ENCODE measurements around the gene PHLDB1. TPM values are rescaled to one million over a fixed set of nuclear protein-coding genes. Genes with fewer than 3 reads are reported as not detected.

PHLDB1 gene
- total and polyA plus RNA-seq, 2 donors (not counting 3 experiments of a cell fraction or from before 2014, with no cell fraction given), result 99.7 to 183 TPM

GRCh38 chr11:118615282-118615975, 8.0 kb downstream of the PHLDB1 start:
- POLR2A ChIA-PET, result no interaction called here
- DNase-seq (ENCODE audit: low read depth, low spot score) (no peak), FAIRE-seq (no peak)
- Histone ChIP-seq H3K4me3 (replicated peaks in 1 of 3; ENCODE audit: insufficient read depth in 1 of 3, low read depth in 1 of 3, low read length in 3 of 3) (no peak overlapping the region), H3K27me3 (ENCODE audit: control insufficient read depth in 2 of 2, insufficient read depth in 2 of 2, low read length in 2 of 2) (no peaks in the 10 kb centered on the region), H3K9me1 (replicated peaks; ENCODE audit: control insufficient read depth, extremely low read depth, insufficient read depth, low read length) (no peaks in the 10 kb centered on the region), H4K20me1 (replicated peaks; ENCODE audit: control insufficient read depth, extremely low read depth, insufficient read depth, low read length) (no peaks in the 10 kb centered on the region), H3K9ac (replicated peaks; ENCODE audit: extremely low read depth, insufficient read depth, low read length) (no peak overlapping the region), H3K36me3 (ENCODE audit: control insufficient read depth in 2 of 2, extremely low read depth in 1 of 2, insufficient read depth in 2 of 2, low read length in 2 of 2) (peaks cover 10 to 21% of the 10 kb centered on the region in 2 experiments), H3K4me1 (ENCODE audit: control insufficient read depth, extremely low read depth, insufficient read depth, low read length) (peaks cover 72% of the 10 kb centered on the region), H3K4me2 (ENCODE audit: insufficient read depth, low read length) (no peak overlapping the region), H3K79me2 (ENCODE audit: control insufficient read depth, insufficient read depth, low read length) (peaks cover 30% of the 10 kb centered on the region), H3K9me3 (replicated peaks; ENCODE audit: control insufficient read depth, insufficient read depth, low read length) (no peaks in the 10 kb centered on the region), H2AFZ (ENCODE audit: low read depth, low read length) (no peak overlapping the region), H3K27ac (ENCODE audit: insufficient read depth, low read depth, low read length) (no peak overlapping the region)
- no TSS peak for BruUV-seq (replicated peaks)
- intact Hi-C loops (cut with micrococcal nuclease), result no loop called here
- dilution Hi-C loops (cut with MboI; ENCODE audit: extremely low pct_ligation_motif_present, low sequenced_read_pairs), result no loop called here
- TF ChIP-seq FOS (IDR thresholded peaks at IDR 0.05; ENCODE audit: borderline replicate concordance, insufficient read depth, low read length) (no peak), JUN (IDR thresholded peaks at IDR 0.05; ENCODE audit: borderline replicate concordance, insufficient read depth, insufficient read length, low read depth) (no peak), GATA2 (IDR thresholded peaks at IDR 0.05; ENCODE audit: insufficient read depth, insufficient read length, low read depth, low read length) (no peak), MYC (IDR thresholded peaks at IDR 0.05; ENCODE audit: low read depth, low read length) (no peak), POLR2AphosphoS5 (IDR thresholded peaks at IDR 0.05; ENCODE audit: insufficient read depth, low read depth, low read length) (no peak), MAX (IDR thresholded peaks at IDR 0.05; ENCODE audit: insufficient read depth, insufficient read length) (no peak)
- CTCF ChIA-PET, result no interaction called here

- peak overlapping the region; percentile 11 for H3K27ac ChIP-seq (ENCODE audit: insufficient read depth, low read depth, low read length)
- H3K9me1 ChIP-seq (replicated peaks; ENCODE audit: control insufficient read depth, extremely low read depth, insufficient read depth, low read length), result no peaks in the 10 kb centered on the region
- FAIRE-seq, result no peak
- ChIA-PET CTCF (no interaction called here), POLR2A (no interaction called here)
- peaks cover 75% of the 10 kb centered on the region for H3K4me1 ChIP-seq (ENCODE audit: control insufficient read depth, extremely low read depth, insufficient read depth, low read length)
- H3K27me3 ChIP-seq (ENCODE audit: control insufficient read depth in 2 of 2, insufficient read depth in 2 of 2, low read length in 2 of 2), result no peaks in the 10 kb centered on the region
- H2AFZ ChIP-seq (ENCODE audit: low read depth, low read length), result no peak overlapping the region
- dilution Hi-C loops (cut with MboI; ENCODE audit: extremely low pct_ligation_motif_present, low sequenced_read_pairs) (no loop called here), intact Hi-C loops (cut with micrococcal nuclease) (no loop called here)
- H3K36me3 ChIP-seq (ENCODE audit: control insufficient read depth in 2 of 2, extremely low read depth in 1 of 2, insufficient read depth in 2 of 2, low read length in 2 of 2), result peaks cover 10 to 21% of the 10 kb centered on the region in 2 experiments
- no peak overlapping the region for H3K9ac ChIP-seq (replicated peaks; ENCODE audit: extremely low read depth, insufficient read depth, low read length)
- H3K4me3 ChIP-seq (replicated peaks in 1 of 3; ENCODE audit: insufficient read depth in 1 of 3, low read depth in 1 of 3, low read length in 3 of 3), result no peak overlapping the region
- H4K20me1 ChIP-seq (replicated peaks; ENCODE audit: control insufficient read depth, extremely low read depth, insufficient read depth, low read length), result no peaks in the 10 kb centered on the region
- no peak overlapping the region for H3K4me2 ChIP-seq (ENCODE audit: insufficient read depth, low read length)
- DNase-seq (ENCODE audit: low read depth, low spot score), result no peak
- BruUV-seq (replicated peaks), result no TSS peak
- H3K9me3 ChIP-seq (replicated peaks; ENCODE audit: control insufficient read depth, insufficient read depth, low read length), result no peaks in the 10 kb centered on the region
- TF ChIP-seq EZH2 (IDR thresholded peaks at IDR 0.05; ENCODE audit: borderline replicate concordance, low read depth, low read length, severe bottlenecking), result no peak
- no peak for TF ChIP-seq MAX (IDR thresholded peaks at IDR 0.05; ENCODE audit: insufficient read depth, insufficient read length)
- no peak for TF ChIP-seq JUN (IDR thresholded peaks at IDR 0.05; ENCODE audit: borderline replicate concordance, insufficient read depth, insufficient read length, low read depth)
- TF ChIP-seq GATA2 (IDR thresholded peaks at IDR 0.05; ENCODE audit: insufficient read depth, insufficient read length, low read depth, low read length), result no peak
- no peak for TF ChIP-seq POLR2A (IDR thresholded peaks at IDR 0.05; ENCODE audit: low read depth, low read length)
- TF ChIP-seq MYC (IDR thresholded peaks at IDR 0.05; ENCODE audit: low read depth, low read length), result no peak
- no peak for TF ChIP-seq CTCF (IDR thresholded peaks at IDR 0.05; ENCODE audit: extremely low read depth in 1 of 2, insufficient read depth in 1 of 2, low read depth in 1 of 2, low read length in 2 of 2)
- TF ChIP-seq POLR2AphosphoS5 (IDR thresholded peaks at IDR 0.05; ENCODE audit: insufficient read depth, low read depth, low read length), result no peak
- no peak for TF ChIP-seq FOS (IDR thresholded peaks at IDR 0.05; ENCODE audit: borderline replicate concordance, insufficient read depth, low read length)
- peaks cover 28% of the 10 kb centered on the region for H3K79me2 ChIP-seq (ENCODE audit: control insufficient read depth, insufficient read depth, low read length)
These were observed 8.6 kb downstream of the PHLDB1 start for GRCh38 chr11:118615976-118616371.
